ENCODE measurements around the gene SP2. TPM values are rescaled to one million over a fixed set of nuclear protein-coding genes. Genes with fewer than 3 reads are reported as not detected.
"Not testable (repeated sequence)": the region's sequence is repeated elsewhere in the genome, so short reads cannot be mapped to it uniquely, and the experiment has no call there.

SP2 gene
- polyA plus RNA-seq, 3 donors, result 3.1 to 26.7 (median 6.8) TPM

- Mint-ChIP-seq H3K27ac (peak overlapping the region in 1 of 7 donors; percentile 30), H3K36me3 (peaks cover 15 to 17% of the 10 kb centered on the region in 2 donors), H3K4me1 (peaks cover 9% of the 10 kb centered on the region), H3K27me3 (ENCODE audit: low read depth in 3 of 3) (peaks cover 0 to 2% (median 2%) of the 10 kb centered on the region in 3 donors), H3K9me3 (no peaks in the 10 kb centered on the region), H3K4me3 (no peak overlapping the region)
- H3K4me3 ChIP-seq (replicated peaks in 1 of 3; ENCODE audit: low read depth in 2 of 3, low read length in 3 of 3), result no peak overlapping the region
- no peaks in the 10 kb centered on the region for H3K79me2 ChIP-seq (ENCODE audit: insufficient read depth, low read length)
- no peaks in the 10 kb centered on the region for H3K27me3 ChIP-seq (ENCODE audit: control insufficient read depth in 2 of 2, insufficient read depth in 2 of 2, low read length in 2 of 2)
- no peak for DNase-seq
- H3K36me3 ChIP-seq (replicated peaks in 1 of 2; ENCODE audit: control insufficient read depth in 1 of 2, insufficient read depth in 2 of 2, low read length in 2 of 2), result peaks cover 7 to 19% of the 10 kb centered on the region in 2 donors
- H3K4me1 ChIP-seq (ENCODE audit: control insufficient read depth in 1 of 2, insufficient read depth in 2 of 2, low read length in 2 of 2), result no peaks in the 10 kb centered on the region
- 100% methylated on average over 1 of the region's 1 CpG for WGBS (ENCODE audit: insufficient coverage)
- no peak overlapping the region for H3K4me2 ChIP-seq (replicated peaks; ENCODE audit: extremely low read depth, low read length, poor library complexity, severe bottlenecking)
- TF ChIP-seq CTCF (IDR thresholded peaks at IDR 0.05), result no peak
- H3K9ac ChIP-seq (ENCODE audit: insufficient read depth, low read length, poor library complexity, severe bottlenecking), result no peak overlapping the region
- no peak overlapping the region for H2AFZ ChIP-seq (ENCODE audit: insufficient read depth, low read depth, low read length, poor library complexity, severe bottlenecking)
- H3K27ac ChIP-seq (ENCODE audit: low read depth in 1 of 2, low read length in 2 of 2), result no peak overlapping the region
- H3K9me3 ChIP-seq (replicated peaks in 1 of 2; ENCODE audit: control insufficient read depth in 1 of 2, insufficient read depth in 1 of 2, low read length in 2 of 2), result no peaks in the 10 kb centered on the region
- no peaks in the 10 kb centered on the region for H4K20me1 ChIP-seq (ENCODE audit: insufficient read depth, low read length)
- intact Hi-C loops (cut with micrococcal nuclease), result no loop called here
These were observed 38.8 kb downstream of the SP2 start for GRCh38 chr17:47934856-47935255.

- H2AFZ ChIP-seq (ENCODE audit: insufficient read depth, low read depth, low read length, poor library complexity, severe bottlenecking); H3K27ac Mint-ChIP-seq; intact Hi-C loops (cut with micrococcal nuclease); H3K4me1 ChIP-seq (ENCODE audit: control insufficient read depth in 1 of 2, insufficient read depth in 2 of 2, low read length in 2 of 2); H3K9me3 ChIP-seq (replicated peaks in 1 of 2; ENCODE audit: control insufficient read depth in 1 of 2, insufficient read depth in 1 of 2, low read length in 2 of 2); H3K27ac ChIP-seq (ENCODE audit: low read depth in 1 of 2, low read length in 2 of 2); H3K4me1 Mint-ChIP-seq; H3K9ac ChIP-seq (ENCODE audit: insufficient read depth, low read length, poor library complexity, severe bottlenecking); H4K20me1 ChIP-seq (ENCODE audit: insufficient read depth, low read length); H3K4me3 ChIP-seq (replicated peaks in 1 of 3; ENCODE audit: low read depth in 2 of 3, low read length in 3 of 3); H3K27me3 ChIP-seq (ENCODE audit: control insufficient read depth in 2 of 2, insufficient read depth in 2 of 2, low read length in 2 of 2); H3K4me3 Mint-ChIP-seq; H3K9me3 Mint-ChIP-seq; H3K4me2 ChIP-seq (replicated peaks; ENCODE audit: extremely low read depth, low read length, poor library complexity, severe bottlenecking); H3K27me3 Mint-ChIP-seq (ENCODE audit: low read depth in 3 of 3); H3K79me2 ChIP-seq (ENCODE audit: insufficient read depth, low read length); DNase-seq: not testable (repeated sequence)
- 40% methylated on average over 1 of the region's 3 CpGs for WGBS (ENCODE audit: insufficient coverage)
- H3K36me3 Mint-ChIP-seq, result peaks cover 9 to 15% of the 10 kb centered on the region in 2 donors
- H3K36me3 ChIP-seq (replicated peaks in 1 of 2; ENCODE audit: control insufficient read depth in 1 of 2, insufficient read depth in 2 of 2, low read length in 2 of 2), result peaks cover under 1 to 13% of the 10 kb centered on the region in 2 donors
These were observed 39.4 kb downstream of the SP2 start for GRCh38 chr17:47935468-47935867.
